Stimulated activated naive CD4-positive, alpha-beta T cell treated with Interleukin-2 at 50 U/mL for 16 hours (primary cell): ENCODE measurements around the gene TAGLN2.

ENCODE experiments used
- DNase-seq: peaks from one replicate; lab custom pipeline; 2025; lab: John Stamatoyannopoulos, UW

Gene TAGLN2

GRCh38 chr1:159924791-159925718 lies at the start of gene TAGLN2:
Gene TAGLN2, minus strand, starts transcription at chr1:159925507. Its CDS starts 4,998 bp downstream, at chr1:159920509.
- DNase-seq, result peak; percentile 90

- DNase-seq, result no peak
Measured at GRCh38 chr1:159974350-159974965, 49.2 kb upstream of the TAGLN2 start.

DNA sequence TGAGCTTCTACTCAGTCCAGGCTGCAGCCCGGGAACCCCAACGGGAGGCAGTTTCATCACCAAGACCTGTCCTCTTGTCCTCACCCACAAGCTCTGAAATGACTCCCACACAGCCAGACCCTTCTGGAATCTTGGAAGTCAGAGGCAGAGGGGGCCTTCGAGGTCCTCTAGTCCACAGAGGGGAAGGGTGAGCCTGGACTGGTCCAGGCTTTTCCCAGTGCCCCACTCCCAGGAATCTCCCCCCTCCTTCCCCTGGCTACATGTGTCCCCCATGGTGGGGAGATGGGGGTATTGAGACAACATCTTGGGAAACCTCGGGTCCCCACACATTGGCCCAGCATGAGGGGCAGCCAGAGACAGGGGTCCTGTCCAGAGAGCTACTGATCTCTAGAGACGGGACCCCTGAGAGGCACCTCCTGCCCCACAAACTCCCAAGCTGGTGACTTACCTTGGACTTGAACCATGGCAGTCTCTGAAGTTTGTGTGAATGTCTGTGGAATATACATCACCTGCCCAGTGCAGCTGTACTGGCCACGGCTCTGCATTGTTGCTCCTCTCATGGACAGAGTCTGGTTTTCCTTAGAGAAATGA lies 48.1 kb upstream of the TAGLN2 start:
- no peak for DNase-seq

DNA sequence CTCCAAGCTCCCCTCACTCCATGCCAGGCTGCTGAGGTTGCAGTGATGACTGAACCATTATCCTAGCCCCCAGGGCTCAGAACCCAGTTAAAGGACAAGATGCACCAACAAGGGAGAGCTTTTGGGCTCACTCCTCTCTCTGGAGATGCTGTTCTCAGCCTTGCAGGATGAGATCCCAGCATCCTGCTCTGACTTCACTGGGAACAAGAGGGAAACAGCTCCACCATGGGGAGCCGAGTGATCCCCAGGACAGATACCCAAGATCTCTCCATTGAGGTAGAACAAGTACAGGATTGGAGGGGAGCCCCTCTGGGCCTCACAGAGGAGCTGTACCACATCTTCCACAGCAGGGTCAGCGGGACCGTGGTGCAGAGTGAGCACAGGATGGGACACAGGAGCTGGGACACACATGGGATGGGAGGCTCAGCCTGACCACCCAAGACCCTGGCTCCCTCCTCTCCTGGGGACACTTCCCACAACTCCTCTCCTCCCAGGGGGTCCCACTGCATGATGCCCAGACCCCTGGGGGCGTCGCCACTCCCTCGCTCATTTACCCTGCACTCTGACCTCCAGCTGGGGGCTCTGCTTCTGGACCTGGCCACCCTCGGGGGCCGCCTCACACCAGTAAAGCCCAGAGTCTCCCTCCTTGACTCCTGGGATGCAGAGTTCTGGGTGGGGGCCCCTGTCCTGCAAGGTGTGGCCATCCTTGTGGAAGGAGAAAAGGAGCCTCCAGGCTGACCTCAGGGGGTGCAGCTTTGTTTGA lies 47.3 kb upstream of the TAGLN2 start:
- no peak for DNase-seq

- no peak for DNase-seq
Measured at GRCh38 chr1:159970932-159971342, 45.6 kb upstream of the TAGLN2 start.

GRCh38 chr1:159968901-159969300 lies 43.6 kb upstream of the TAGLN2 start:
- no peak for DNase-seq

- no peak for DNase-seq
Measured at GRCh38 chr1:159965263-159965662, 40.0 kb upstream of the TAGLN2 start.

- no peak for DNase-seq
Measured at GRCh38 chr1:159964144-159964543, 38.8 kb upstream of the TAGLN2 start.

DNA sequence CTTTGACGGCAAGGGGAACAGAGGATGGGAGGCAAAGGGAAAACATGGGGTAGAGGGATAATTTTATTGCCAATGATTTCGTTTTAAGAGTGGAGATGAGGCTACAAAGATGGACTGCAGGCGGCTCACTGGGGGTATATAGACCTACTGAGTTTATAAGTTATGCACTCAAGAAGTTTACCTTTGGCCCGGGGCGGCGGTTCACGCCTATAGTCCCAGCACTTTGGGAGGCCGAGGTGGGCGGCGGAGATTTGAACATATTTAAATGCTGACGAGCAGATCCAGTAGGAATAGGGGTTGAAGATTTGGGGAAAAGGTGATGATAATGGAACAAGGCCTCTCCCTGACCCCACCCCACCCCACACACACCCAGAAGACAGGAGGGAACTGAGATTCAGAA lies 36.9 kb upstream of the TAGLN2 start:
- no peak for DNase-seq

DNA sequence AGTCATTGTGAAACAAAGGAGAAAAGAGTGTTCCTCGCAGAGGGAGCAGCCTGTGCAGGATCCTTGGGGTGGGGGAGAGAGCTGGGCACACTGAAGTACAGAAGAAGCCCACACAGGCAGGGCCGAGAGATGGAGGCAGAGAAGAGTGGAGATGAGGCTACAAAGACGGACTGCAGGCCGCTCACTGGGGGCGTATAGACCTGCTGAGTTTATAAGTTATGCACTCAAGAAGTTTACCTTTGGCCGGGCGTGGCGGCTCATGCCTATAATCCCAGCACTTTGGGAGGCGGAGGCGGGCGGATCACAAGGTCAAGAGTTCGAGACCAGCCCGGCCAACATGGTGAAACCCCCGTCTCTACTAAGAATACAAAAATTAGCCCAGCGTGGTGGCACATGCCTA lies 36.3 kb upstream of the TAGLN2 start:
- no peak for DNase-seq

GRCh38 chr1:159960721-159961381 lies 35.5 kb upstream of the TAGLN2 start:
- no peak for DNase-seq

DNA sequence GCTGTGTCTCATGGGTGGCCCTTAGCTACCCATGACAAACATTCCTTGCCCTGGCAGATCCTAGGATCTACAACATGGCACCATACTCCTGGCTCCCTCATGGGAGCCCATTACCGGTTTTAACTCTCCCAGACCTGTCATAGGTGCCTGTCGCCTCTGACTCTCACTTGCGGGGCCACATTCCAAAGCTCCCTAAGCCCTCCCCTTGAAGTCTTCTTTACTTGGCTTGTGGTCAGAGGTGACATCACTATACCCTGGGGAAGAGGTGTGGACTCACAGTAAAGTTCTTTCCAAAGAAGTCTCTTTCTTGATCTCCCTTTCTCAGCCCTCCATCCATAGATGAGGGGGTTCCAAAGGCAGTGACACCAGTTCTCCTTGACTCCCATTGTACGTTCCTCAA lies 34.1 kb upstream of the TAGLN2 start:
- DNase-seq, result no peak

DNA sequence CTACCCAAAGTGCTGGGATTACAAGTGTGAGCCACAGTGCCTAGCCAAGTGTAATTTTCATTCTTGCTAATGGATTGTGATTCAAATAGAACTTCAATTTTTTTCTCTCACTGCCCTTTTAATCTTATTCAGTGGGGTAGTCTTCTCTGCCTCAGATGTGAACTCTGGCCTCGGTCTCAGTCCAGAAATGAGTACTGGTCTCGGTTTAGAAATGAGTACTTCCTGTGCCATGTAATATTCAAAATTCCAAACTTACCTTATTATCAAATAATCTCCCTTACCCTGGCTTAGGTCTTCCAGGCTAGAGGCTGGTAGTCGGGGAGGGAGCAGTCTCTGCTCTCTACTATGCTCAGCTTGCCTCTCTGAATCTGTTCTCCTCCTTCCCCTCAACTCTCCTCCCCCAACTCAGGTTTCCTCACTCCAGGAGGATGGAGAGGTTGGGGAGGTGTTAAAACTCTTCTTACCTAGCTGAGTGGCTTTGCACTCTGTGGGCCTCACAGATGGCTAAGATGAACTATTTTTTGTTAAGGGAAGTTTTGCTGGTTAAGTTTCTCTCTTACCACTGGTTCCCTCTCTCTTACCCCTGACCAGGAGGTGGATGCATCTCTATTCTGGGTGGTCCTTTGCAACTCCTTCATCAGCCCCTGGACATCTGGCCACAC lies 33.5 kb upstream of the TAGLN2 start:
- no peak for DNase-seq

DNA sequence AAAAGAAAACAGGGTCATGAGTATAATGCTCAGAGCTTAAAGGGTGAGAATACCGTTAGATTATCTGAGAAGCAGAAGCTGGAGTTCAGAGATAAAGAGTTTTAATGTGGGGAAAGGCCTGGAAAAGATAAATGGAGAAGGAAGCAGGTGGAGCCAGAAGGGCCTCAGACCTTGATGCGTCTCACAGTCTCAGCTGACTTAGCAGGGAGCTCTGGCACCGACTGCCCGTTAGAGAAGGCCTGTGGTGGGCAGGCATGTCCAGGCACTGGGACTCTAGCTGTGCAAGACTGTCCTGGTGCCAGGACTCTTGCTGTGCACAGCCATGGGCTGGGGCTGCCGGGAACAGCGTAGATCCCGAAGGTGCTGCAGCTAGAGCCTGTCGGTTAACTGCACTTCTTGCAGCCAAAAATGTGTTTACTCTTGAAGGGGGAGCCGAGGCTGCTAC lies 32.5 kb upstream of the TAGLN2 start:
- DNase-seq, result no peak

DNA sequence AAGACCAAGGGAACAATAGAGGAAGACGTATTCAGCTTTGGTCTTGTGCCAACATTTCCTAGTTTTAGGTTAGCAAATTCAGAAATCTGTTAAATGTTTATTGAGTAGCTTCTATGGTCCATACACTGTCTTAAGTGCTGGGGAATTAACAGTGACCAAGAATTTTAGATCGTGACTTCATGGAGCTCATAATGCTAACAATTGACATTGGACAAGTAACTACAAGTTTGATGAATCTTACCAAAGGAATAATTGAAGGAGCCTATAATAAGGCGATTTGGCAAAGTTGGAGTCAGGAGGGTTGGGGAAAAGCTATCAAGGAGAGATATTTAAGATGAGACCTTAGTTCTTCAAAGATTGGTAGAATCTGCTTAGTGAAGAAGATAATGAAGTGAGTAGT lies 30.1 kb upstream of the TAGLN2 start:
- DNase-seq, result no peak

DNA sequence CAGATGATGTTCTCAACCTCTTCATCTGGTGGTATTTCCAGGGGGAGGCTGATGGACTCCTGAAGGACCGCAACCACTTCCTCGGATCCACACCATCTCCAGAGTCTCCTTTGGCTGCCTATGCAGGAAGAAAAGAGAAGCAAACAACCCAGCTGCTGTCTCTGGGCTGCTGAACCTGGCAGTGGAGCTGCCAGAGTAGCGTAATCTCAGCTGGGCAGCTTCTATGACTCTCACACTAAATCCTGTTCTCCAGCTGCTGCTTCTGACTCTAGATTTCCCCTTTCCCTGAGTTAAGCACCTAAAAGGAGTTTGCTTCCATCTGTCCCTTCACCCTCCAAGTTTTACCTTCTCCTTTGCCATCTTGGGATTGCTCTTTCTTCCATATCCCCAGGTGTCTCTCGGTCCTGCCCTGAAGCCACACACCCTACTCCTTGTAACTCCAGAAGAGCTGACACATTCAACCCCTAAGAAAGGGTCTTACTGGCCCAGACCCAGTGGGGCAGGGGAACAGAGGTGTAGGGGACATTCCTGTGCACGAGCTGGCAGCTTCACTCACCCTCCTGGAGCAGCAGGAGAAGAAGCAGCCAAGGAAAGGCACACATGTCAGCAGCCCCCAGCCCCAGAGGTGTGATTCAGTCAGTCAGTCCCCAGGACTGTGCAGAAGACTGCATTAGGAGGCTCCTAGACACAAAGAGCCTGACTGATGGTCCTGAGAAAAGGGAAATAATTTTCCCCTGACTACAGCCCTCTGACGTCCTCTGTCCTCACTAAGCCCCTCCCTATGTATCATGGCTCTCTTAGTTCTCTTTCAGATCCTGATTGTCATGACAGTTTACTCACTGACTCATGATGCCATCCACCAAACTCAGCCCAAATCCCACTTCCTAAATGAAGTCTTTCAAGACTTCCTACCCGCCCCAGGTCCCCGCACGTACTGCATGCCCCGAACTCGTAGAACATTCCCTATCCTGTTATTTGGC lies 28.5 kb upstream of the TAGLN2 start, which contains the start of gene SLAMF9:
SLAMF9 (minus strand) TSS at position 702 of the 980 bp plus-strand sequence; CDS start at position 602, 100 bp downstream.
- DNase-seq, result no peak

- no peak for DNase-seq
Measured at GRCh38 chr1:159952932-159953331, 27.6 kb upstream of the TAGLN2 start.

- no peak for DNase-seq
Measured at GRCh38 chr1:159951551-159951950, 26.2 kb upstream of the TAGLN2 start.

DNA sequence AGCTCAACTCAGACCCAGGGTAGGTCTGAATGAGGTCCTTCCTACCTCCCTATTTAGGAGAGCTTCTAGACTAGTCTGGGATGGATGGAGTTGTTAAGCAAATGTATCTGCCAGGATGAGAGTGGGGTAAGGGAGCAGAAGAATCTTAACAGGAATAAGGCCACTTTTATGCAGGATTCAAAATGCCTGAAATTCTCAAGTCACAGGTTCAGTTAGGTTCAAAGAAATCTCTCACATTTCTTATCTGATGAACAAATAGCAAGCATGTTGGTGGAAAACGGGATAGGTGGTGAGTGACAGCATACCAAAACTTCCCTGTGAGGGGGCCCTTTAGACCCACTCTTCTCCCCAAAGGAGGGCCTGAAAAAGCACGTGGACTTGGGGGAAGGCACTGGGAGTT lies 25.7 kb upstream of the TAGLN2 start:
- no peak for DNase-seq

- DNase-seq, result no peak
Measured at GRCh38 chr1:159949981-159950381, 24.7 kb upstream of the TAGLN2 start.
